HG03159 (cell line): ENCODE data around the gene CDCP2.

ENCODE experiments used
- ATAC-seq: cut with Tn5 transposase; IDR thresholded peaks from one replicate; pipeline ENCODE4 v1.9.1; 2021; ENCODE audit warnings: mild to moderate bottlenecking, moderate library complexity; ENCODE audit not compliant: unreplicated experiment

CDCP2 gene

GRCh38 chr1:54152696-54153095 is at the start of gene CDCP2:
Gene CDCP2 (minus strand): TSS chr1:54153000. CDS start chr1:54152922, 78 bp downstream.
- ATAC-seq: no peak

- peak; percentile 20 for ATAC-seq
Observed at GRCh38 chr1:54200519-54200997, 47.8 kb upstream of the CDCP2 start.

DNA sequence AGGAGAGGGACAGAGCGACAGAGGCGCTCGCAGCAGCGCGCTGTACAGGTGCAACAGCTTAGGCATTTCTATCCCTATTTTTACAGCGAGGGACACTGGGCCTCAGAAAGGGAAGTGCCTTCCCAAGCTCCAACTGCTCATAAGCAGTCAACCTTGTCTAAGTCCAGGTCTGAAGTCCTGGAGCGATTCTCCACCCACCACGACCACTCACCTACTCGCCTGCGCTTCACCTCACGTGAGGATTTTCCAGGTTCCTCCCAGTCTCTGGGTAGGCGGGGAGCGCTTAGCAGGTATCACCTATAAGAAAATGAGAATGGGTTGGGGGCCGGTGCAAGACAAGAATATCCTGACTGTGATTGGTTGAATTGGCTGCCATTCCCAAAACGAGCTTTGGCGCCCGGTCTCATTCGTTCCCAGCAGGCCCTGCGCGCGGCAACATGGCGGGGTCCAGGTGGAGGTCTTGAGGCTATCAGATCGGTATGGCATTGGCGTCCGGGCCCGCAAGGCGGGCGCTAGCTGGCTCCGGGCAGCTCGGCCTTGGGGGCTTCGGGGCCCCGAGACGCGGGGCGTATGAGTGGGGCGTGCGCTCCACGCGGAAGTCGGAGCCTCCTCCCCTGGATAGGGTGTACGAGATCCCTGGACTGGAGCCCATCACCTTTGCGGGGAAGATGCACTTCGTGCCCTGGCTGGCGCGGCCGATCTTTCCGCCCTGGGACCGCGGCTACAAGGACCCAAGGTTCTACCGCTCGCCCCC is 47.1 kb upstream of the CDCP2 start, which contains the start of the genes CYB5RL and MRPL37:
TSS of gene CYB5RL (minus strand) at position 266 of the 754 bp plus-strand sequence. CDS start 4,414 bp downstream, outside the sequence.
TSS of gene MRPL37 (plus strand) at position 403 of the 754 bp plus-strand sequence. CDS start at position 480, 77 bp downstream.
- ATAC-seq: peak; percentile 92

DNA sequence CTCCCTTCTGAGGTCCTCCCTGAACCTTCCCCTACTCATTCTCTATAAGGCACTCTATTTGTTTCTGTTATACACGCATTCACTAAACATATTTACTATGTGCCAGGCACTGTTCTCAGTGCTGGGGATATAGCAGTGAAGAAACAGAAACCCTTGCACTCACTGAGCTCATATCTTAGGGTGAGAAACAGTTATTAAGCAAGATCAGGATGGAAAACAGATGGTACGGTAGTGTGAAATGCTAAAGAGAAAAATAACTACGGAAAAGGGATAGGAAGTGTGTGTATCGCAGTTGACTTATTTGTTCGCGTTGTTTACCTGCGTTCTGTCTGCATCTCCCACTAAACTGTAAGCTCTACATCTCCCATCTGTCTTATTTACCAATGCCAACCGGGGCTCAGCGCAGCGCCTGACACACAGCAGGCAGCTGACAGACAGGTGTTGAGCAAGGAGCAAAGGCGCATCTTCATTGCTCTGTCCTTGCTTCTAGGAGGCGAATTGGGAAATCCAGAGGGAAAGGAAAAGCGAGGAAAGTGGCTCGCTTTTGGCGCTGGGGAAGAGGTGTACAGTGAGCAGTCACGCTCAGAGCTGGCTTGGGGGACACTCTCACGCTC is 46.5 kb upstream of the CDCP2 start:
- peak; percentile 10 for ATAC-seq

DNA sequence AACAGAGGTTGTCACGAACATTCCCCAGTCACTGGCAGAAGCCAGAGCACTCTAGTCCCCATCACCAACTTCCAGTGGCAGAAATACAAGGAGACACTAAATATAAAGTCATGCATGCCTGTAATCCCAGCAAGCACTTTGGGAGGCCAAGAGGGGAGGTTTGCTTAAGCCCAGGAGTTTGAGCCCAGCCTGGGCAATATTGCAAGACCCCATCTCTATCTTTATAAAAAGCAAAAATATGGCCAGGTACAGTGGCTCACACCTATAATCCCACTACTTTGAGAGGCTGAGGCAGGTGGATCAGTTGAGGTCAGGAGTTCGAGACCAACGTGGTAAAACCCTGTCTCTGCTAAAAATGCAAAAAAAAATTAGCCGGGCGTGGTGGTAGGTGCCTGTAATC is 40.7 kb upstream of the CDCP2 start:
- ATAC-seq: no peak

- no peak for ATAC-seq
Observed at GRCh38 chr1:54191525-54191924, 38.7 kb upstream of the CDCP2 start.

DNA sequence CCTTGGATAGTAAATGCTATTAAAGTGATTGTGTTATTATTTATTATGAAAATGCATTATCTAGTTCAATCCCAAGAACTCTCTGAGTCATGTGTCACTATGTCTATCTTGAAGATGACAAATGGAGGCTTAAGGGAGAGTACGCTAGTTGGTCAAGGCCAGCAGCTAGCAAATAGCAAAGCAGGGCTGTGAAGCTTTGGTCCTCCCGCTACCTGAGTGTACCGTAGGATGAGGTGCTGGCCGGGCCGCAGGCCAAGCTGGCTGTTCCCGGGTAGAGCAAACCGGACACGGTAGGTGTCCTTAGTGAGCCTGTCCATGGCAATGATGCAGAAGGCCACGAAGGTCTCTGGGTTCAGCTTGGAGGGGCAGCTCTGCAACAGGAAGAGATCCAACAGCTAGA is 37.7 kb upstream of the CDCP2 start:
- no peak for ATAC-seq

DNA sequence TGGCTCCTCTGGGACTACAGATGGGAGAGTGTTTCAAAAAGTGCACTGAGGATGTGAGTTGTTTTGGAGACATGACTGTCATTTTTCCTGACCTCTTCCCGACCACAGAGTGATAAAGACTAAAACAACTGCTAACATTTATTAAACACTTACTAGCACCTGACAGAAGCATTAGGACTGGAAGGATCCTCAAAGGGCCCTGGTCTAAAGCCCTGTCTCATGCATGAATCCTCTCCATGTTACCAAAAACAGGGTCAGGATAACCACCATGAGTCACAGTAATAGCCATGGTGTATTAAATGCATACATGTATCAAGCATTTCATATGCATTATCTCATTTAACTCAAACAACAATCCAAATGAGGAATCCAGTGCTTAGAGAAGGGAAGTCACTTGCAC is 35.5 kb upstream of the CDCP2 start:
- no peak for ATAC-seq

- no peak for ATAC-seq
Observed at GRCh38 chr1:54186056-54186455, 33.3 kb upstream of the CDCP2 start.

GRCh38 chr1:54180701-54181360 is 28.0 kb upstream of the CDCP2 start:
- ATAC-seq: no peak

DNA sequence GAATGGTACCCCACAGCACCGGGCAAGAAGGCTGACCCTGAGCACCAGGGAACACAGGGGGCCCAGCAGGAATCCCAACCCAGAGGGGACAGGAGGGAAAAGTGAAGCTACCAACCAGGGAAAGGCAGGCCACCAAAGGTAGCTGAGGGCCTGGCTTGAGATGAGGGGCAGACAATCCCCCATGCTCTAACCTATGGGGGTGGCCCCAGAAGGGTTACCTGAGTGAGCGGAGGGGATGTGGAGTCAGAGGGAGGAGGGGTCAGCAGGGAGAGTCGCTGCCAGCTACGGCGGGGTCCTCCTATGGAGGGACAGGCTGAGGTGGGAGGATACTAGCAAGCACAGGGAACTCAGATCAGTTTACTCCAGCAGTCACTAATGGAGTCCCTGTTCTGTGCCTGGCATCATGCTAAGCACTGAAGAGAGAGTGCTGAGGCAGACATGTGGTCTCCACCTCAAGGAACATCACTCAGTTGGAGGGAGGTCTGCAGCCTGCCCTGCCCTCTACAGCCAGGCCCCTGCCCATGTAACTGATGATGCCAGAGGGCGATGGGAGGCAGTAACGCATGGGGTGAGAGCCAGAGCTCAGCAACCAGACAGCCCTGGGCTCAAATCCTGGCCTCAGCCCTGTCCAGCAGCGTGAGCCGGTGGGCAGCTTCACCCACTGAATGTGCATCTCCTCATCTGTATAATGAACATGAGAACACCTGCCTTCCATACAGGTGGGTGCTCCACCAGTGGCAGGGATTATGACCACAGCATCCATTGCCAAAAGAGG is 25.7 kb upstream of the CDCP2 start:
- no peak for ATAC-seq

- ATAC-seq: no peak
Observed at GRCh38 chr1:54177726-54178125, 24.9 kb upstream of the CDCP2 start.

- ATAC-seq: no peak
Observed at GRCh38 chr1:54176621-54177327, 24.0 kb upstream of the CDCP2 start.

DNA sequence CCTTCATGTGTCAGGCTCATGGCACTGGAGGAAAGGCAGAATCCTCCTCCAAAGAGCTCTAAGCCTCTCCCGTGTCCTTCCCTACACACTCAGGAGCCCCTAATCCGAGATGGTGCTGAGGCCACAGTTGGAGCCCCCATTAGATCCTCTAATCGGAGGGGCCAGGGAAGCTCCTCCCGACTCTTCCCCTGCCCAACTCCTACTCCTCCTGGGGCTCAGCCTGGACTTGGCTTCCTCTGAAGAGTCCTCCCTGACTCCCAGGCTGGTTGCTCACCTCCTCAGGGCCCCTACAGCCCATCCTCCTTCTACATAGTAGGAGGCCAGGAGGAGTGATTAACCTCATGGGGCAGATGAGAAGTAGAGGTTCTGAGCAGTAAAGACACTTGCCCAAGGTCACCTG is 21.3 kb upstream of the CDCP2 start:
- no peak for ATAC-seq

DNA sequence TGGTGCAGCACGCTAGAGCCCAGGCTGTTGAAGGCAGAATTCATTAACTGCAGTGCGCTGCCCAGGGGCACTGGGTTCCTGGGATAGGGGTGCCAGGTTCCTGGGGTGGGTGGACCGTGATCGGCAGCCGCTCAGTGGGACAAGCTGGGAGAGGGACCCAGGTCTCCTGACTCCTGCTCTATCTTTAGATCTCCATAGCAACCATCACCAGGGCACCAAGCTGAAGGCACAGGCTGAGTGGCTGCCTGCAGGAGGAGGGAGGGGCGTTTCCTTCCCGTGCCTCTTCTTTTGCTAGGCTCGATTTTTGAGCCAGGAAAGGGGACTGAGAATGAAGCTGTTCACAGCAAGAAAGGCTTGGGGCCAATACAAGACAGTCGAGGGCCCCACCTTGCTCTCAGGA is 20.9 kb upstream of the CDCP2 start:
- no peak for ATAC-seq

GRCh38 chr1:54172614-54173599 is 20.1 kb upstream of the CDCP2 start:
- no peak for ATAC-seq

- ATAC-seq: no peak
Observed at GRCh38 chr1:54171606-54172005, 18.8 kb upstream of the CDCP2 start.

- no peak for ATAC-seq
Observed at GRCh38 chr1:54171016-54171415, 18.2 kb upstream of the CDCP2 start.

GRCh38 chr1:54169068-54169467 is 16.3 kb upstream of the CDCP2 start:
- no peak for ATAC-seq
